HG02840 (cell line): ENCODE data around the gene ZNF134.

Experiments used
- ATAC-seq: cut with Tn5 transposase; IDR thresholded peaks from one replicate; pipeline ENCODE4 v1.9.1; 2021; ENCODE audit warnings: mild to moderate bottlenecking, moderate library complexity, moderate number of reproducible peaks; ENCODE audit not compliant: unreplicated experiment, low FRiP score

ZNF134 gene

GRCh38 chr19:57633832-57634131 is 19.7 kb downstream of the ZNF134 start:
- no peak for ATAC-seq

GRCh38 chr19:57637379-57637778 is 23.3 kb downstream of the ZNF134 start:
- ATAC-seq: no peak

DNA sequence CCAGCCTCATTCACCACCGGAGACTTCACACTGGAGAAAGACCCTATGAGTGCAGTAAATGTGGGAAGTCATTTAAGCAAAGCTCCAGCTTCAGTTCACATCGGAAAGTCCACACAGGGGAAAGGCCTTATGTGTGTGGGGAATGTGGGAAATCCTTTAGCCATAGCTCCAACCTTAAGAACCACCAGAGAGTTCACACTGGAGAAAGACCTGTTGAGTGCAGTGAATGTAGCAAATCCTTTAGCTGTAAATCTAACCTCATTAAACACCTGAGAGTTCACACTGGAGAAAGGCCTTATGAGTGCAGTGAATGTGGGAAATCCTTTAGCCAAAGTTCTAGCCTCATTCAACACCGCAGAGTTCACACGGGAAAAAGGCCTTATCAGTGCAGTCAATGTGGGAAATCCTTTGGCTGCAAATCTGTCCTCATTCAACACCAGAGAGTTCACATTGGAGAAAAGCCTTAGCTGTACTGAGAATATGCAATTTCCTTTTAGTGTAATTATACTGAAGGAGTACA is 27.7 kb downstream of the ZNF134 start:
- ATAC-seq: no peak

DNA sequence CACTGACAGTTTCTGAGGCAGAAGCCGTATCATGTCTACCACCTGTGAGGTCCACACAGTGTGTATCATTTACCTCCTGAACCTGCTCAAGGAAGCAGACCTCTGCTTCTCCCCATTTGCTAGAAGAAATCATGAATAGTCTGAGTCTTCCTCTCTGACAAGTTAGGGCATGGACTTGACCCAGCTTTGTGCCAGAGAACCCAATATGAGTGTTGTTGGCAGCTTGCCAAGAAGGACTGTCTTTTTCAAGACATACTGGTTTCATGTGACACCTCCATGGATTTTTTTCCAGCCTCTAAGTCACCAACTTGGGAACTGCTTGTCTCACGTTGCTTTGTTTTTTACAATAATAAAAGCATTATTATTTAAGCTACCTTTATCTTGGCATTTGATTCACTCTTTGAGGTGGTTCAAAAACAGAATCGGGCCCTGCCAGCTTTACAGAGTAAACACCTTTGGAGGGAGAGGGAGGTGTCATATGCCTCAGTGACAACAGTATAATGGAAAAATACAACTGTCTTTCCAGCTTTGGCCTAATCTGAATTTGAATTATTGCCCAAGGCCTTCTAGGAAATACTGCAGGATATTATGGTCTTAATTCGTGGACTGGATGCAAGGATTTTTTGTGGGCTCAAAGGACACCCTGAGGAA is 28.5 kb downstream of the ZNF134 start:
- ATAC-seq: no peak

DNA sequence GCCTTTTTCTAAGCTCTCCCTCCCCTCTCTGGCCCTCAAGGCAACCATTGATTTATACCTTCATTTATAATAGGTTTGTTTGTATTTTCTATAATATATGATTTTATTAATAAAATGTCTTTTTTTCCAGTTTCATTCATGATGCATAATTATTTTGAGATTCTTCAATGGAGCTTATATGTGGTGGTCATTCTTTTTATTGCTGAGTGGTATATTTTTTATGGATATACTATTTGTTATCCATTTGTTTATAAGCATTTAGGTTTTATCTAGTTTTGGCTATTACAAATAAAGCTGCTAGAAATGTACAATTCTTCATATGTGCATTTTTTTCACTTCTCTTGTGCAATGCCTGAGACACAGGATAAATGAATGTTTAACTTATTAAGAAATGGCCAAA is 29.7 kb downstream of the ZNF134 start:
- no peak for ATAC-seq

DNA sequence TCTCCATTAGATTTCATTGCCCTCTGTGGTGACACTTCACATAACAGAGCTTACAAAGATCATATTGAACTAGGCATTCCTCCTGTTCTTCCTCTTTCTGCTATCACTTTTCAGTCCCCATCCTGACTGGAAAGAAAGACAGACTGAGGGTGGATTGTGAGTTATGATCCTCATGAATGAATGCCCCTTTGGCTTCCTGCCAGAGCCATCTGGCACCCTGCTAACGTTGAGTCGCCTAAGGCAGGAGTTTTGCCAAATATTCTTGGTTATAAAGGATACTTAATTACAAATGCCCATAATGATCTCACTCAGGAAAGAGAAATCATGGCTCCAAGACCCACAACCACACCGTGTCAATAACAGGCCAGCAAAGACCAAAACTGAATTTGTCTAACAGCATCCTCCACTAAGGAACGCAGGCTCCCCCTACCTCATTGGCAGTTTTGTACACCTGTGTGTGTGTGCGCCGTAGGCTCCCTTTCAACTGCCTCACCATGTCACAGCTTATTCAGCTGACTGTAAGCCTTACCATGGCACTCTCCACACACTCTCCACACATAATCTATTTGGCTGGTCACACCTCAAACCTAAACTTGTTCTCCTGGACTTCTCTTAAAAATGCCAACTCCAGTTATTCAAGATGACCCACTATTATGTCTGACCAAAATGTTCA is 34.4 kb downstream of the ZNF134 start:
- ATAC-seq: no peak

DNA sequence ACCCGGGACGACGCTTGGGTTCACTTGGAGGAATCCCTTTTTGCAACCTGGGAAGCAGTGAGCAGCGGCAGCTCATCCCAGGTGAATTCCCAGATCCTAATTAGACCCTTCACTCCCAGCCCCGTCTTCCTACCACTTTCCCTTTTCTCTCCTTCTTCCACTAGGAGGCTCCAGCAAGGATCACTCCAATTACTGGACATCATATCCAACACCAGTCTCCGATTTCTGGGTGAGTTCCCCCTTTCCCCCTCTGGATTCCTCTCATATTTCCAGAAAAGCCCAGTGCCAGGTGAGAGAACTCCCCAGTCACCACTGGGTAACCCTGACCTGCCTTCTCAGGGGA is 37.6 kb downstream of the ZNF134 start:
- no peak for ATAC-seq

DNA sequence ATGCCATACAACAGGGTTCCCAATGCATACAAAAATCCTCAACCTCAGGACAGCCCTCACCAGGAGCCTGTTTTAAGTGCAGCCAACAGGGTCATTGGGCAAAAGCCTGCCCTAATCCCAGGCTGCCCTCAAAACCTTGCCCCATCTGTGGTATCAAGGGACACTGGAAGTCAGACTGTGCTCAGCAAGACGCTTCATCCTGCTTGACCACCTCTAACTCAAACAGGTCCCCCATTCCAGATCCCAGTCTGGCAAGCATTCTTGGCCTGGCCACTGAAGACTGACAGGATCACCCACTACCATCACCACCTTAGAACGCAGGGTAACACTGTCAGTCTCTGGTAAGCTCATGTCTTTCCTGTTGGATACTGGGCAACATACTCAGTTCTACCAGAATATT is 39.6 kb downstream of the ZNF134 start:
- no peak for ATAC-seq

- ATAC-seq: no peak
Measured at GRCh38 chr19:57655443-57655842, 41.4 kb downstream of the ZNF134 start.

DNA sequence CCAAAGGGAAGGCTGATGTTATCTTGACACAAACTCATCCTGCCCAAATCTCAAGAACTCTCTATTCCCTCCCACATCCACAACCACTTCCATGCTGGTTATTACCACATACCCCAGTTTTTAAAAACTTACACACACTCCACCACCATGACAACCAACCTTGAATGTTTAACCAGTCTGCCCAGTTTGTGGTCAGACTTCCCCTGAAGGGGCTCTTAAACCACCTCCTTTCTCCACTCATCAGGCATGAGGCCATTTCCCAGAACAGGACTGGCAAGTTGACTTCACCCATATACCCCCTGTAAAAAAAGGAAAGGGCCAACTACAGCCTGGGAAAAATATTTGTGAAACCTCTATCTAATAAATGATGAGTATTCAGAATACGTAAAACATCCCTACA is 42.3 kb downstream of the ZNF134 start:
- no peak for ATAC-seq

DNA sequence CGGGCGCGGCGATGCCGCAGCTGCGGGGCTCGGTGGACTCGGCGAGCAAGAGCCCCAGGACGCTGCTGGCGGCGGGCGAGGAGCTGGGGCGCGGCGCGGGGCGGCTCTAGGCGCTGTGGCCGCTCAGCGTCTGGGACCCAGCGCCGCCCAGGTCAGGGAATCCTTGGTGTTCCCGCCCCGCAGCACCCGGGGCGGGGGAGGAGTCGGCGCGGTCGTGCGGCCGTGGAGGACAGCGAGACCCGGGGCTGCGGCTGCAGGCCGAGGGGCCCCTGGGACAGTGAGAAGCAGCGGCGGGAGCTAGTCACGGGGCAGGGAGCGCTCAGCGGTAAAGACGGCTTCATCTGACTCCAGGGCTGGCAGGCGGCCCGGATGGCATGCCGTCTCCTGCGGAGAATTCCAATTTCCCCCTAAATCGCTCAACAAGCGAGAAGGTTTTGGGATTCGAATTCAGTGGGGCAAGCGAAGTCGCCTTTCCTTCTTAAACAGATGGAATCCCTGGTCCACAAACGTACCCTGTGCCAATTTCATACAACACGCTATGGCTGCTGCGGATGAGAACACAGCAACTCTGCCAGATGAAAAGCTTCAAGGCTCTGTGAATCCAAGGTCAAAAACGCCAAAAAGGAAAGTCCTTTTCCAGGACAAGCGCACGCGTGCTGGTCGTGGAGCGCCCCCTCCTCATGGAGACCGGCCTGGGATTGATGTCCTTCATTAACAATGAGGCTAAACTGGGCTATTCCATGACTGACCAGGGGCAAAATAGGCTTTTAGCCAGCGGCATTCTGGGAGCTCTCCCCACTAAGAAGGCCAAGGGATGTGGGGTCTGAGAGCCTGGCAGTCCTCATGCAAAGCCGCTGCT is 50.5 kb downstream of the ZNF134 start:
- ATAC-seq: no peak

GRCh38 chr19:57665261-57665806 is 51.3 kb downstream of the ZNF134 start:
- no peak for ATAC-seq

- no peak for ATAC-seq
Measured at GRCh38 chr19:57667228-57667627, 53.2 kb downstream of the ZNF134 start.

DNA sequence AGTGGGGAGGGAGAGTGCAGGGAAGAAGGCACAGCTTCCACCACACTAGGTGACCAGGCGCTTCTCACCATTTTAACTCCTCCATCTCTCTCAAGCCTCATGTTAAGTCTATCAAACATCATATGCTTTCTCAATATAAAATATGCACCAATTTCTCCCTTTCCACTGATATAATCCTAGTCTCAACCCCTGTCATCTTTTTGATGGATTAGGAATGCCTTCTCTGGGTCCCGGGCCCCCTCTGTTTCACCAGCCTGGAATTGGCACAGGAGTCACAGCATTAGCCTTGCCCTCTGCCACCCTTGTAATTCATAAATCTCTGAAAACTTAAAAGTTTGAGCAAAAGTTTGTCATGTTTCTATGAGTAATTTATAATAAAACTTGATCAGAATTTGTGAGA is 54.6 kb downstream of the ZNF134 start, which contains the start of gene ZSCAN4:
Gene ZSCAN4, plus strand, starts transcription at position 301 of the 400 bp plus-strand sequence. CDS start 7,211 bp downstream, outside the sequence.
- no peak for ATAC-seq

GRCh38 chr19:57671124-57671895 is 57.3 kb downstream of the ZNF134 start:
- no peak for ATAC-seq

DNA sequence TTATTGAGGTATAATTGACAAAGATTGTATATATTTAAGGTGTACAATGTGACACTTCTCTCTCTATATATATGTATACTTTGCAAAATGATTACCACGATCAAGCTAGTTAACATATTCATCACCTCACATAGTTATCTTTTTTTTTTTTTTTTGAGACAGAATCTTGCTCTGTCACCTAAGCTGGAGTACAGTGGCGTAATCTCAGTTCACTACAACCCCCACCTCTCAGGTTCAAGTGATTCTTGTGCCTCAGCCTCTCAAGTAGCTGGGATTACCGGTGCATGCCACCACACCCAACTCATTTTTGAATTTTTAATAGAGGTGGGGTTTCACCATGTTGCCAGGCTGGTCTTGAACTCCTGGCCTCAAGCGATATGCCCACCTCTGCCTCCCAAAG is 58.4 kb downstream of the ZNF134 start:
- ATAC-seq: no peak
